Right kidney (tissue), 1 donor: ENCODE data around the gene GPR55.
A peak's percentile ranks its signal among the peaks of the same experiment; 100 is the strongest.

Experiments
- DNase-seq: peaks from one replicate; pipeline ENCODE4 v3.0.0-alpha.2; 2016

Gene GPR55

GRCh38 chr2:230879271-230879882 is 45.7 kb downstream of the GPR55 start:
- no peak for DNase-seq

GRCh38 chr2:230878599-230879188 is 46.3 kb downstream of the GPR55 start:
- no peak for DNase-seq

DNA sequence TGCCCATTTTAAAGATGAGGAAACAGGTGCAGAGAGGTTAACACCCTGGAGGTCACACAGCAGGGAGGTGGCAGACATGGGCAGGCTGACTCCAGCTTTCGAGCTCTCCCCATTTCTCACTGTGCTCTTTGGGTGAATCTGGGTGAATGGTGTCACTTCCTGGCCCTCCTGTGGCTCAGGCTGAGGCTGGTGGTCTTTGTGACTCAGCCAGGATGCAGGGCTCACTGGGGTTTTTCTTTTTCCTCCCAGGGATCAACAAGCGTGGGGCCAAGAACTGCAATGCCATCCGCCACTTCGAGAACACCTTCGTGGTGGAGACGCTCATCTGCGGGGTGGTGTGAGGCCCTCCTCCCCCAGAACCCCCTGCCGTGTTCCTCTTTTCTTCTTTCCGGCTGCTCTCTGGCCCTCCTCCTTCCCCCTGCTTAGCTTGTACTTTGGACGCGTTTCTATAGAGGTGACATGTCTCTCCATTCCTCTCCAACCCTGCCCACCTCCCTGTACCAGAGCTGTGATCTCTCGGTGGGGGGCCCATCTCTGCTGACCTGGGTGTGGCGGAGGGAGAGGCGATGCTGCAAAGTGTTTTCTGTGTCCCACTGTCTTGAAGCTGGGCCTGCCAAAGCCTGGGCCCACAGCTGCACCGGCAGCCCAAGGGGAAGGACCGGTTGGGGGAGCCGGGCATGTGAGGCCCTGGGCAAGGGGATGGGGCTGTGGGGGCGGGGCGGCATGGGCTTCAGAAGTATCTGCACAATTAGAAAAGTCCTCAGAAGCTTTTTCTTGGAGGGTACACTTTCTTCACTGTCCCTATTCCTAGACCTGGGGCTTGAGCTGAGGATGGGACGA is 47.1 kb downstream of the GPR55 start:
- DNase-seq, result no peak

- no peak for DNase-seq
Measured at GRCh38 chr2:230877116-230877758, 47.8 kb downstream of the GPR55 start.

DNA sequence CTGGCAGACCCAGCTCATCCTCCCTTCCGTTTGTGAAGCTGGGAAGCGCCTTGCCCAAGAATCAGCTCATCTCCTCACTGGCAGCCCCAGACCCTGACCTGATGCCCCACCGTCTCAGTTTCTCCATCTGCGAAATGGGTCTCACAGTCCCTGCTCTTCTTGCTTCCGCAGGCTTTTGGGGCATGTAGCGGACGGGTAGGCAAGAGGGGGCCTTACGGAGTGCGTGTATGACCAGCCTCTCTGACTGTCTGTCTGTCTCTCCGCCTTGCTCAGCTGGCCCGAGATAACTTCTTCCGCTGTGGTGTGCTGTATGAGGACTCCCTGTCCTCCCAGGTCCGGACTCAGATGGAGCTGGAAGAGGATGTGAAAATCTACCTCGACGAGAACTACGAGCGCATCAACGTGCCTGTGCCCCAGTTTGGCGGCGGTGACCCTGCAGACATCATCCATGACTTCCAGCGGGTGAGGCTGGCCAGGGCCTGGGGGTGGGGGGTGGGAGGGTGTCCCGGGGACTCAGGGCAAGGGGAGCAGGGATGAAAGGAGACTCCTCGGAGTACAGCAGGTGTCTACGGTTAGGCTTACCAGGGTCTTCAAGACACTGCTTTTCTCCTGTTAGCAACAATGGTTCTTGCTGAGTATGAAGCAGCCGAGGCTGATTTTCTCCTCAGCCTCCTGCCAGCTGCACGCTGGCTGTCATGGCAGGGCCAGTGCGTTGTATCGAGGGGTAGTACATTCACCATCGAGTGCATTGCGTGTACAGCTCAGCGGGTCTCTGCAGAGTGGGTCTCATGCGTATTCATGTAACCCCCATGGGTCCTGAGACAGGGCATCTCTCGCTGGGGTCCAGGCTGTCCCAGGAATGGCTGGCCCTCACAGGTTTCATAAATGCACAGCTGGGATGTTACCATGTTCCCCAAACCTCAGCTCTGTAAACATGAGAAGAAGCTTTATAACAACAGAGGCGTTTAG is 49.4 kb downstream of the GPR55 start:
- no peak for DNase-seq

DNA sequence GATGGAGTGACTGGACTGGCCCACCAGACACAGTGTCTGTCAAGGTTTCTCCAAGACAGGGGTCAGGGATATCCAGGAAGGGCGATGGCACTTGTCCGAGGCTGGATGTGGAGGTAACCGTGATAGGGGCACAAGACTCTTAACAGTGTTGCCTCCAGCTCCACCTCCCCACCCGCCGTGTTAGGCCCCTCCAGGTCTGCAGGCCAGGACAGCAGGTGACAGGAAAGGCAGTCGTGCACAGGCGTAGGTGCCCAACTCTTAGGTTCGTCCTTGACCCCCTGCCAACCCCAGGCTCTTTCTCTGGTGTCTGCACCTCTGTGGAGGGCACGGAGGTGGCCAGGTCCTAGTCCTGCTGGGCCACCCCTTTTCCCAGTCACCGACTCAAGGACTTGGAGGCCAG is 50.2 kb downstream of the GPR55 start:
- DNase-seq, result no peak

DNA sequence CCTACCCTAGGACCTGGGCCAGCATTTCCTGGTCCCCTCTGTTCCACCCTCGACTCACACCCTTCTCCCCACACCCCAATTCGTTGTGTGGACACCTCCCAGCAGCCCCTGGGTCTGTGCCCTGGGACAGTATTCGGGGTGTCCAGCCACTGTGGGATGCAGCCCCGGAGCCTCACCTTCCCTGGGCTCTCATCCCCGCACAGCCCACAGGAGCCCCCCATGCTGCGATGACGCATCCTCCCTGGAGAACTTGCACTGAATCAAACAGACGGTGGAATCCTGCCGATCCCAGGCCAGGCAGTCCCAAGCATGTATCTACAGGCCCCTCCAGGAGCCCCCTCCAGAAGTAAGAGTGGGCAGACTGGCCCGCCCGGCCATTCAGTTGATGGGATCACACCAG is 50.6 kb downstream of the GPR55 start:
- no peak for DNase-seq

DNA sequence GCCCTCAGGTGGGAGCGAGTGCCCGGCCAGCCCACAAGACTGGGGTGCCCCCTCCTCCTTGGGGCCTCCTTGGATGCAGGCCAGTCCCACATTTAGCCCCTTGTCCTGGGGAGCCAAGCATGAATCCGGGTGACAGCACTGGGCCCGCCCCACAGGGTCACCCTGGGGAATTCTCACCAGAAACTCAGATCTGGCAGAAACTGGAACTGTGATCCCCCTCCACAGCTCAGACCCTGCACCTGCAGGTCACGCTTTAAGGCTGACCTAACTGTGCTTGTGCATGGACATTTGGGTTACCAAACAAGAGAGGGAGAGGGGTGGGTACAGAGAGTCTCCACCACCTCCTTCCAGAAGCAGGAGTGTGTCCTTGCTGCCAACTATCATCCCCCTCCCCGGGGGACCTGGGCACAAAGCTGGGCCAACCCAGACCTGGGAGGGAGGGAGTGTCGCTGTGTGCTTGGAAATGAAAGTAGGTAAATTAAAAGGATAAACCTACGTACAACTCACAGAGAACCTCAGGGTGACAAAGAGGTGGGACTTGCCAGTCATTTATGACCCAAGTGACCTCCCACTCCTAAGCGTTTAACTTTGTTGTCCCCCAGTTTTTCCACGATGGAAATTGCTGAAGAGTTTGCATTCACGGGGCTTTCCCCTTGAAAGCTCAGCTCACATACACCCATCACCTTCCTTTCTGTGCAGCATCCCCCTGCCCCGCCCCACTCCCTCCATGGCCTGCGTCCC is 51.2 kb downstream of the GPR55 start:
- no peak for DNase-seq

- DNase-seq, result no peak
Measured at GRCh38 chr2:230872968-230873660, 51.9 kb downstream of the GPR55 start.

DNA sequence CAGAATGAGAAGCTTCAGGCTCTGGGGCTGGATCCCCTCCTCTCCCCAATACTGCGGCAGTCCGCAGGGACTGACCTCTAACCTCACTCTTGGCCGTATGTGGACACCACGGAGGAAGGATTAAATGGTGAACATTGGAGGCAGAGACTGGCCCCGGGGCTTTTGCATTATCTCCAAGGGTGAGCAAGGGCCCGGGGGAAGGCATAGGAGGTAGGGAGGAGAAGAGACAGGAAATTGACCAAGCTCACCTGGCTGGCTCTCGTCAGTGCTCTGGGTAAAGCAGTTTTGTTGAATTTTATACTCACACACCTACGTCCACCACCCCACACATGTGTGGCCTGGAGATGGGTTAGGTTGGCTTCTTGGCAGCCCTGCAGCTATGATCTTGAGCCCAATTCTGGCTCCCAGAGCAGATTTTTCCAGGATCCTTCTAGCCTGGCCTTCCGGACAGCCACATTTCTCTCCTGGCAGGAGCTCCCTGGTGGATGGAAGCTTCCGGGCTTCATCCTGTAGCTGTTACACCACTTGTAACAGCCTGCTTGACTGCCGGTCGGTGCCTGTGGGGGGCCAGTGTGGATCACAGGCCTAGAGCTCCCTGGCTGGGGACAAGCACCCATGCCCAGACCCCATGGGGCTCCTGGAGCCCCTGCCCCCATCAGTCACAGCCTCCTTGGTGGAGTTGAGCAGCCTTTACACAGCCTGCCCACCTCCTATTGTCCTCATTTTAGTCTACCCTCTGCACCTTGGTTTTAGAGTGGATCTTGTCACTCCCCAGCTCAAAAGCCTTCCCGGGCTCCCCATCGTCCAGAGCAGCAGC is 52.7 kb downstream of the GPR55 start:
- DNase-seq, result no peak

DNA sequence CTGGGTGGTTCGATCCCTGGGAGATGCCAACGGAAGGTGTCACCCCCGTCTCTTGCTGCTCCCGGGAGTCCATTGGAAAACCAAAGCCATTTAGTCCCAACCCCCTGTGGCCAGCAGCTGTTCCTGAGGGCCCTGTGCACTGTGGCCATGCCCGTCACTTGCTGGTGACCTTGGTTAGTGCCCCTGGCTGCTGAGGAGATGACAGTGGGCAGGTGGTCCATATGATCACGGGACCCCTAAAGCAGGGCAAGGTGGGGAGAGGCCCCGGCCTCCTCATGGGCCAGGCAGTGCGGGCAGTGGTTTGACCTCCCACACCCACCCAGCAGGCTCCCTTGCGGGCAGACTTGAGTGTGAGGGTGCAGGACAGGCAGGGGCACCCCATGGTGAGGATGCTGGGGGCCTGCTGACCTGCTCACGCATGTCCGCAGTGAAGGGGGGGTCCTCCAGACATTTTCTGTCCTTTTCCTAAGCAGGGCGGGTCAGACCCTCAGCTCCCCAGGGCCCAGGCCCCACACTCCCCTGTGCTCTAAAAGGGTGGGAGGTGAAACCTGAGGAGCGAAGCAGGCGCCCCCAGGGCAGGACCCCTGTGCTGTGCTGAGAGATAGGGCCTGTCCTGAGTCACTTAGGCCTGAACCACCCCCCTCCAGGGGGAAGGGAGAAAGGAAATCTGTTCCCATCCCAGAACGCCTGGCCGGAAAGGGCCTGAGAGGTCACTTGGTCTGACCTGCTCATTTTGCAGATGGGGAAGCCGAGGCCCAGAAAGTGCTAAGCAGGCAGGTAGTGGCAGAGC is 53.5 kb downstream of the GPR55 start:
- no peak for DNase-seq

DNA sequence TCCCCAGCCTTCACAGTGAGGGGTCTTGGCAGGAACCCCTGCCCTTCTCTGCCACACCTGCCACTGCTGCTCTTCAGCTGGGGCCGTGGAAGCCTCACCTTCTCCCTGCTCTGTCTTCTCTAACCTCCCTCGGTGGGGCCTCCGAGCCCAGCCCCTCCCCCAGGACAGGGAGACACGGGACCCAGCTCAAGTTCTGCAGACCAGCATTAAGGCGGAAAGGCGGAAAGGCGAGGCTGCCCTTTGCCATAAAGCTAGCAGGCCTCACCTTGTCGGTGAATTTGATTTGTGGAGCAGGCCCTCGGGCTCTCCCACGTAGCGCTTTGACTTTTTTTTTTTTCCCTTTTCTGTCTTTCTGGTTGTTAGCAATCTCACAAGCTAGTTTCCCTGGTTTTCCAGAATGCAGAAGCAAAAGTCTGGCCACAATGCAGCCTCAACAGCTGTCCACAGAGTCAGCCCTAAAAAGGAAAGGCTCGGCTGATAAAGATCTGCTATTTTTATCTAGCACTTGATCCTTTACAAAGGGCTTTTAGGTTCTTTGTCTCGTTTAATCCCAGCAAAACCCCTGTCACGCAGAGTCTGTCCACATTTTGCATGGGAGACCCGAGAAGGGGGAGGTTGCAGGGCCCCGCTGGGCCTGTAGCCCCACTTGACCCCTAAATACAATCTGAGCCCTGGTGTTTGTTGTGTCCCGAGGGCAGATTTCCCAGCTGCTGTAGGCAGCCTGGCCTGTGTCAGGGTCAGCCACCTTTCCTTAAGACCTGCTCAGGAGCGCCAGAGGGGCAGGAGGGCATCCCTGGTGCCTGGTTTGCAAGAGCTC is 54.3 kb downstream of the GPR55 start:
- no peak for DNase-seq

DNA sequence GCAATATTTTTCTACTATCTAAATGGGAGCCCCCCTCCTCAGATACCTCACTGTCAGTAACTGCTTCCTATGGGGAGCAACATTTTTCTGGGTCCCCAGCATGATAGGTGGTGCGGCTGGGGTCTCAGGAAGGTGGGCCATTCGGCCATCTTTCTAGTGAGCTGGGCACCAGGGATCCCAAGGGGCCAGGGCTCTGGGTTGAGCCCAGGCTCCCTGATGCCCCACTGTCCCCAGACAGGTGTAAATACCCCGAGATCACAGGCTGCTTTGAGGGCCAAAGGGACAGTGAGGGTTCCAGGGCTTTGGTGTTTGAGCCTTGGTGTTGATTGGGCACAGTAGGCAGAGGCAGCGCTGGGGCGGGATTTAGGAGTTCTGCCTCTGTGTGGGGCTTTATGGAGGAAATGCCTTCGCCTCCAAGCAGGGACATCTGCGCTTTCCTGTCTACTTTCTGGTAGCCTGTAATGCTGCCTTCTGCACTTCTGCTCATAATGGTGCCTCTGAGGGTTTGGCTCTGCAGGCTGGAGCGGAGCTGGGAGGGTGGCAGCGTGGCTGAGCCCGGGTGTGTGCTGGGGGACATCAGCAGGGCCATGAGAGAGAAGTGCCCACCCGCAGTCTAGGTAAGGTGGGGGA is 55.0 kb downstream of the GPR55 start:
- peak; percentile 76 for DNase-seq

DNA sequence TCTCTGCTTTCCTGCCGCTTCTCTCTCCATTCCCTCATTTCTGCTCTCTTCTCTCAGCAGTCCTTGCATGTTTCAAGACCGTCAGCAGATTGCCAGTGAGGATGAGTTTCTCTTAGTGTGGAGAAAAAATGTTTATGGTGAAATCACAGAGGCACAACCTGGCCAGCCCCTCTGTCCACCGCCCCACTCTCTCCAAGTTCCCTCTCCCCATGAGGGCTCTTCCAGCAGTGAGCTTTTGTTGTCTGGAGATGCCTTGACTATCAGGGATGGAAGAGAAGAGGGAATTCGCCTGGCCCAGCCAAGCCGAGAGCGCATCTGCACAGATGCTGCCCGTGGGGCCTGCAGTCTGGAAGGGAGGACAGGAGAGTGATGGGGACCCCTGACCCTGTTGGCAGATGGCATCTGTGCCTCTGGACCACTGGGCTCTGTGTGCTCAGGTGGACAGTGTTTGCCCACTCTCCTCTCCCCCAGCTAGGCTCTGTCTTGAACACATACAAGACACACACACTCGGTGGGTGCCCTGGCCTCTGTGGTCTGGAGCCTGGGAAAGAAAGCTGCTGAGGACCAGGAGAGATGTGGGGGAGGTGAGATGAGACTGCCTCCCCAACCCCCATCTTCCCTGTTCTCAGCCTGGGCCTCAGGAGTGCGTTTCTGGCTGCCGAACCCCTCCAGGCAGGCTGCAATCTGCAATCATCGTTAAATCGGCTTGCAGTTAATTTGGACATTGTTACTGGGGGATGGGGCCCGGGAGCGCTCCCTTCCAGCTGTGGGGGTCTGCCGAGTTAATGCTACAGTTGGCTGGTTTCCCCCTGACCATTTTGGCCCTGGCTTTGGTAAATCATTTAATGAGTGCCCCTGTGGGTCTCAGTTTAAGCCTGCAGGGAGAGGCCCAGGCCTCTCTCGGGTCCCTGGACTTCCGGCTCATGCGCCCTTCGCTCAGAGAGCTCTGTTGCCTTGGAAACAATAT is 55.8 kb downstream of the GPR55 start:
- peak; percentile 79 for DNase-seq

DNA sequence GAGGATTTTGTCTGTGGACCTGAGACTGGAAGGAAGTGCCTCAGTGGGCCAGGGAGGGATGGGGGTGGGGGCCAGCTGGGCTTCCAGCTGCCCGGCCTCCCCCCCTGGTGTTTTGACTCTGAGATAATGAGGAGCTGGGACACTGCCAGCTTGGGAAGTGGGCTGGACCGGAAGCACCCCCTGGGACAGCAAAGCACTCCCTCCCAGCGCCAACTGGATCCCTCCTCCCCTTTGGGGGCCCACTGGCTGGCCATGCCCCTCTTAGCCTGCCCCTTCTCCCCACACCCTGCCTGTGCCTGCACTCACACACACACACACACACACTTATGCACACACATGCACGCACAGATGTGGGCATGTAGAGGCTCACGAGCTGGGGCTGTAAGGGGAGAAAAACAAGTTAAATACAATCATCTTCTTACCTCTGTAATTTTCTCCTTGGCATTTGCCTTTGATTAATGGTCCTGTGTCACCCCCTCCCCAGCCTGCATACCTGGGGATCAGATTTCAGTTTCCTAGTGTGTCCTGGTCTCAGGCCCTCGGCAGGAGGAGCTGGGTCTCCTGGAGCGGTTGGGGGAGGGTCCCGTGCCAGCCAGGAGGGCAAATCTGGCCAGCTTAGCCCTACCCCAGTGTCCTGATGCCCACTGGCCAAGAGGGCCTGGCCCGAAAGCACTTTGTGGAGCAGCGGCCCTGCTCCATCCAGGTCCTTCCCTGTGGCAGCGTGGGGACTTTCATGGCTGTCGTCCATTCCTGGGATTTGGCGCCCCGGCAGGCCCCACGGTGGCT is 56.7 kb downstream of the GPR55 start:
- peak; percentile 79 for DNase-seq
